ENCODE results near the gene SLC22A17.

SLC22A17 gene

GRCh38 chr14:23361320-23361719 lies 8.6 kb upstream of the SLC22A17 start:
- DNase-seq, result no peak

- DNase-seq, result no peak
These were observed 7.8 kb upstream of the SLC22A17 start for GRCh38 chr14:23360496-23360895.

- no peak for DNase-seq
These were observed 7.2 kb upstream of the SLC22A17 start for GRCh38 chr14:23359722-23360447.

GRCh38 chr14:23359167-23359626 lies 6.5 kb upstream of the SLC22A17 start:
- DNase-seq, result no peak

- DNase-seq, result no peak
These were observed 6.0 kb upstream of the SLC22A17 start for GRCh38 chr14:23358553-23359166.

- DNase-seq, result no peak
These were observed 5.4 kb upstream of the SLC22A17 start for GRCh38 chr14:23358042-23358441.

- no peak for DNase-seq
These were observed 4.6 kb upstream of the SLC22A17 start for GRCh38 chr14:23357261-23357660.

- DNase-seq, result no peak
These were observed 4.0 kb upstream of the SLC22A17 start for GRCh38 chr14:23356662-23357061.

- no peak for DNase-seq
These were observed 3.3 kb upstream of the SLC22A17 start for GRCh38 chr14:23355871-23356435.

- no peak for DNase-seq
These were observed 2.3 kb upstream of the SLC22A17 start for GRCh38 chr14:23354990-23355389.

- DNase-seq, result no peak
These were observed 720 bp upstream of the SLC22A17 start for GRCh38 chr14:23353433-23353780.

GRCh38 chr14:23351681-23352505 lies 794 bp downstream of the SLC22A17 start:
- peak; percentile 42 for DNase-seq

- no peak for DNase-seq
These were observed 3.4 kb downstream of the SLC22A17 start for GRCh38 chr14:23349156-23349845.

GRCh38 chr14:23348297-23348655 lies 4.4 kb downstream of the SLC22A17 start:
- no peak for DNase-seq

- no peak for DNase-seq
These were observed 5.0 kb downstream of the SLC22A17 start for GRCh38 chr14:23347406-23348296.

GRCh38 chr14:23346693-23347405 lies 5.8 kb downstream of the SLC22A17 start:
- no peak for DNase-seq

GRCh38 chr14:23345987-23346692 lies 6.5 kb downstream of the SLC22A17 start:
- DNase-seq, result no peak

GRCh38 chr14:23344481-23344880 lies 8.2 kb downstream of the SLC22A17 start:
- DNase-seq, result no peak

- DNase-seq, result no peak
These were observed 13.0 kb downstream of the SLC22A17 start for GRCh38 chr14:23339506-23340268.

- no peak for DNase-seq
These were observed 17.1 kb downstream of the SLC22A17 start for GRCh38 chr14:23335623-23336022.

Measured in DMS79 (cell line).